ENCODE measurements around the gene FASLG.
A peak's percentile ranks its signal among the peaks of the same experiment; 100 is the strongest.

FASLG gene

DNA sequence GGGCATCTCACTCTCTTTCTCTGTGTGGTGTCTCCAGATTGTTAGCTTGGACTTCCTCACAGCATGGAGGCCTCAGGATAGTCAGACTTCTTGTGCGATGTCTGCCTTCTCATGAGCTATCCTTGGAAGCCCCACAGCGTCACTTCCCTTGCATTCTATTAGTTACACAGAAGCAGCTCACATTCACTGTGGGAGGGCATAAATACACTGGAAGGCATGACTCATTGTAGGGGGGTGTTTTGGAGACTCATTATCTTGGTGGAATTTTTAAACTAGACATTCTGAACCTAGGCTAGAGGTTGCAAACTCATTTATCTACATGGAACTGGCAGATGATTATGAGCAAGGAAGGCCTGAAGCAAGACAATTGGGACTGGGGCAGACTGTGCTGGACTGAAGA, 21.4 kb upstream of the FASLG start:
- H3K4me3 Mint-ChIP-seq = peak overlapping the region; percentile 78
- DNase-seq (ENCODE audit: low spot score in 2 of 2) (no peak), ATAC-seq (peak; percentile 22)
- peak overlapping the region; percentile 100 for H3K27ac Mint-ChIP-seq
- H3K36me3 Mint-ChIP-seq = peaks cover 18% of the 10 kb centered on the region
- peaks cover 51% of the 10 kb centered on the region for H3K4me1 Mint-ChIP-seq
- H3K9me3 Mint-ChIP-seq = peaks cover 2% of the 10 kb centered on the region

DNA sequence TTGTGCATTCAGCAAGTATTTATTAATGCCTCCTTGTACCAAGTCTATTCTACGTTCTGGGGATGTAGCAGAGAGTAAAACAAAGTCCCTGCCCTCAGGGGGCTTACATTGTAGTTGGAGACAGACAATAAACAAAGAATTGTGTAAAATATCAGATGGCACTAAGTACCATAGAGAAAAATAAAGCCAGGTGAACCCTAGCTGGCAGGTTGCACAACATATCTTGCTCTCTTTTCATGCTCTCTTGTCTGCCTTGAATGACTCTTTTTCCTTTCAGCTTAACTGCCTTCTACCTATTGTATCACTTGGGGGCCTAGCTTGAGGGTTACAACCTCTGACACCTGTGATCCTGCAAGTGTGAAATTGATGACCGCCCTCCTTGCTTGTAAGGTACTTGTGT, 20.7 kb upstream of the FASLG start:
- ATAC-seq (no peak), DNase-seq (ENCODE audit: low spot score in 2 of 2) (no peak)
- peak overlapping the region; percentile 78 for H3K4me3 Mint-ChIP-seq
- H3K36me3 Mint-ChIP-seq = peaks cover 18% of the 10 kb centered on the region
- peak overlapping the region; percentile 100 for H3K27ac Mint-ChIP-seq
- H3K4me1 Mint-ChIP-seq = peaks cover 56% of the 10 kb centered on the region
- peaks cover 2% of the 10 kb centered on the region for H3K9me3 Mint-ChIP-seq

DNA sequence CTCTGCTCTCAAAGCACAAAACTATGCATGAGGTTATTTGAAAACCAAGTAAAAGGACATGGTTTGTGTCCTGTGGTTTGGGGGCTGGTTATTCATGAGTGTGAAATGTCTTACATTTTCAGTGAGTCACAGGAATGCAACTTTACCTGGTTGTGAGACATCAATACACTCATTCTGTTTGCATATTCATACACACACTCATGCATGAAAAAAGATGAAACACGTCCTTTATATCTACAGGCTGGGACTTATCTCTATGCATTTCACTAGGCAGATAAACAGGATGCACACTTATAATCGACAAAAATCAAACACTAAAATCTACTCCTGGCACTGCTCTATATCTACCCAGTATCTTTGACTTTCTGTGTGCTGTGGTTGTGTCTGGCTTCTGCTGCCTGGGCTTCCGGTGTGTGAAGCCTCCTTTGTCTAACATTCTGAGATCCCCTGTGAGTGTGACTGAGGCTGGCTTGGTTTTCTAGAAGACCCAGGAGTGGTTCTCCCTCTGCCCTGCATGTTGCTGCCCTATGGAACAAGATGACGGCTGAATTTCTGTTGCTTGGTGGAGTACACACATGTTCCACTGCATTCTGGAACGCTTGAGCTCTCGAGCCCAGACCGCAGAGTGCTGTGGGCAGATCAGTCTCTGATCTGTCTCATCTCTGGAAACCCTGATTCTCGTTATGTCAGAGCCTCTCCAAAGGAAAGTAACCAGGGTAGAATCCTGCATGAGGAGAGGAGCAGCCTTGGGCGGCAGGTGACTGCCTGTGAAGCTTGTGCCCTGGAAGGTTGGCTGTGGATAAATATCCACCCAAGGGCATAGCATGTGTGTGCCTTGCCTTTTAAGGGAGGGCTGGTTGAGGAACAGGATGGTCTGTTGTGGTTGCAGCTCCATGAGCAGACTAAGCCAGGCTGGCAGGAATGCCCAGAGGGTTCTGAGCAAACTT, 19.7 kb upstream of the FASLG start:
- Mint-ChIP-seq H3K4me3 (peak overlapping the region; percentile 78), H3K4me1 (peaks cover 65% of the 10 kb centered on the region), H3K27ac (peak overlapping the region; percentile 100), H3K9me3 (peaks cover 2% of the 10 kb centered on the region), H3K36me3 (peaks cover 18% of the 10 kb centered on the region)
- ATAC-seq (peak; percentile 91), DNase-seq (ENCODE audit: low spot score in 2 of 2) (peak; percentile 55 to 90)

DNA sequence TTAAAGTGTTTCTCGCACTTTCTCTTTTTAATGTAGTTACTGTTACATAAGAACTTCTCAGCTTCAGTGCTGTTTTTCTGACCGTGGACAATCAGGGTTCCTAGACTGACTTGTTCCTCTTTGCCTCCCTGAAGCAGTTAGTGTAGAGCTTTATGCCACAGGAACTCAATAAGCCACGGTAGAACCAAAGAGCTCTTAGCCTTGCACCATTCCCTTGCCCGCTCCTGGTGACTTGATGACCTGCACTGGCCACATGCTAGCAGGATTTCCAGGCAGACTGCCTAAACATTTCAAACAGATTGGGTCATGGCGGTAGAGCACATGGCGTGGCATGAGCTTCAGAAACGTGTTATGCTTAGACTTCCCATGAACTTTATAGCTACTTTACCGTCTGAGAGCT, 18.8 kb upstream of the FASLG start:
- Mint-ChIP-seq H3K4me3 (peak overlapping the region; percentile 78), H3K27ac (peak overlapping the region; percentile 100), H3K4me1 (peaks cover 75% of the 10 kb centered on the region), H3K36me3 (peaks cover 18% of the 10 kb centered on the region), H3K9me3 (peaks cover 2% of the 10 kb centered on the region)
- ATAC-seq (no peak), DNase-seq (ENCODE audit: low spot score in 2 of 2) (no peak)

DNA sequence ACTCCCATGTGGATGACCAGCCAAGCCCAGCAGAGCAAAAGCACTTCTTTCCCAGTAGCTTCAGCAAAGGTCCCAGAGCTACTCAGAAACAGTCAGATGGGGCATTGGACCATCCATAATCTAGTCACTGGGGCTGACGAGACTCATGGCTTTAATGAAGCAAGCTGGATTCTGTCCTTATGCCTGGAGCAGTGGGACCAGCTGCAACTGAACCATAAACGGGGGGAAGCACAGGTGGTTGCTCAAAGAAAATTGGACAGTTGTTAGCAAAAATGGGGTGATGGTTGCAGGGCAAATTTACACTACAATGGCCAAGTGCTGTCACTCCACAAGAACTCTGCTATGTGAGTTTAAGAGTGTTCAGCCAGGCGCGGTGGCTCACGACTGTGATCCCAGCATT, 17.4 kb upstream of the FASLG start:
- peaks cover 28% of the 10 kb centered on the region for H3K36me3 Mint-ChIP-seq
- no peak overlapping the region for H3K27ac Mint-ChIP-seq
- H3K9me3 Mint-ChIP-seq = peaks cover 2% of the 10 kb centered on the region
- H3K4me3 Mint-ChIP-seq = no peak overlapping the region
- no peak for ATAC-seq
- peaks cover 89% of the 10 kb centered on the region for H3K4me1 Mint-ChIP-seq
- DNase-seq (ENCODE audit: low spot score in 2 of 2) = no peak

DNA sequence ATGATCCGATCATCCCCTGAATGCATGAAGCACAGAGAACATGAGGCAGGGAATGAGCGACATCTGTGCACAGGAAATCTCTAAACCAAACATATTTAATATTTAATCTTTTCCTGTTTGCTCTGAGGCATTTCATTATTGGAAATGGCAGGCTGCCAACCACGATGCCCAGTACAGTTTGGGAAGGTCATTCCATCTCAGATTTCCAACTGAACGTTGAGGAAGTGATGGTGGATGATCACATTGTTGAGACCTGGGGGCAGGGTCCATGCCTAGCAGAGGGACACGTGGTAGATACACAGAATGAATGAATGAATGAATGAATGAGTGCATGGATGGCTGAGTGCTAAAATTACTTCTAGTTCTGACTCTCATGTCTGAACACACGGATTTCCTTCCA, 15.9 kb upstream of the FASLG start:
- DNase-seq (ENCODE audit: low spot score in 2 of 2) = no peak
- Mint-ChIP-seq H3K36me3 (peaks cover 28% of the 10 kb centered on the region), H3K27ac (no peak overlapping the region), H3K4me1 (peaks cover 89% of the 10 kb centered on the region), H3K4me3 (peak overlapping the region; percentile 25), H3K9me3 (no peaks in the 10 kb centered on the region)
- no peak for ATAC-seq

DNA sequence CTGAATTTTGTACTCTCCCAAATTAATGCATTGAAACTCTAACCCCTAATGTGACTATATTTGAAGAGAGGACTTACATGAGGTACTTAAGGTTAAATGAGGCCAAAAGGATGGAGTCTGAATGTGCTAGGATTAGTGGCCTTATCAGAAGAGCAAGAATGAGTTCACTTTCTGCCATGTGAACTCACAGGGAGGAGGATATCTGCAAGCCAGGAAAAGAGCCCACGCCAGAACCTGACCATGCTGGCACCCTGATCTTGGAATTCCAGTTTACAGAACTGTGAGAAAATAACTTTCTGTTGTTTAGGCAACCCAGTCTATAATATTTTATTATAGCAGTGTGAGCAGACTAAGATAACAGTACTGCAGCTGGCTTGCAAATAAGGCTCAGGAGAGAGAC, 12.2 kb upstream of the FASLG start:
- Mint-ChIP-seq H3K4me3 (peak overlapping the region; percentile 23), H3K27ac (peak overlapping the region; percentile 41)
- ATAC-seq = no peak

DNA sequence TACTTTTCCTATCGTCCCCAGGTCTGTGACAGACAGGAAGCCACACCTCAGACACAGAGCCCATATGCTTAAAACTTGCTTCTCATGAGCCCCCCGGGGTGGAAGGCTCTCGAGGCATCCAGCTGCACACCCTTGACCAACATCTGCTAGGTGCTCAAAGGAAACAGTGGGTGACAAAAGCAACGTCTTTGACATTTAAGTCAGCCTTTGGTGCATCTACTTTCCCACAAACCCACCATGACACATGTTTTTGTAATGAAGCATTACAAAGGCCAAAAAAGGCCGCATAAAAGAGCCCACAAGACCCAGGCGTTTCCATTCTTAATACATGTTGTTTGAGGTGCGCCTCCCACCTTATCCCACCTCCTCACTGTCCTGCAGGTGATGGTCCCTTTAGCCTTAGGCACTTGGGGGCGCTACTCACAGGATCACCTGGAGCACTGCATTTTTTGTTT, 11.8 kb upstream of the FASLG start:
- H3K36me3 Mint-ChIP-seq = peaks cover 17% of the 10 kb centered on the region
- H3K4me3 Mint-ChIP-seq = peak overlapping the region; percentile 23
- H3K9me3 Mint-ChIP-seq = no peaks in the 10 kb centered on the region
- peak overlapping the region; percentile 41 for H3K27ac Mint-ChIP-seq
- DNase-seq (ENCODE audit: low spot score in 2 of 2) (peak in 1 of 2 donors; percentile 72), ATAC-seq (peak; percentile 78)
- peaks cover 56% of the 10 kb centered on the region for H3K4me1 Mint-ChIP-seq

More for the DNA sequence above, 12.2 kb upstream of the FASLG start:
- no peak for DNase-seq (ENCODE audit: low spot score in 2 of 2)
- peaks cover 56% of the 10 kb centered on the region for H3K4me1 Mint-ChIP-seq
- H3K9me3 Mint-ChIP-seq = no peaks in the 10 kb centered on the region
- peaks cover 17% of the 10 kb centered on the region for H3K36me3 Mint-ChIP-seq

DNA sequence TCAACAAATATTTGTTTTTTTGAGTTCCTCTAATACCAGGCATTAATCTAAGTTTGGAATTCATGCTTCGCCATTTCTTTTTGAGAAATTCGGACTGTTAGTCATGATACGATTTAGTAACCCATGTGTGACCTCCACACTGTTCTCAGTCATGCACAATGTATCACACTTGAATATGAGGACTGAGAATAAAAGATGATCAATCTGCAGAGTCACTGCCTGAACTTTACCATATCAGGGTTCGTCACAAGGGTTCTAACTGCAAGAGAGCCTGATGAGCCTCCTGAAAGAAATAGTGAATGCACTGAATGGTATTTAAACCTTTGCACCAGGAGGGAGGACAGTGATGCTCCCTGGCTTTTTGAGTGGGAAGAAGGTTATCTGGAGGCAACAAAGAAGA, 10.9 kb upstream of the FASLG start:
- H3K9me3 Mint-ChIP-seq = no peaks in the 10 kb centered on the region
- peak overlapping the region; percentile 23 for H3K4me3 Mint-ChIP-seq
- ATAC-seq (peak; percentile 67), DNase-seq (ENCODE audit: low spot score in 2 of 2) (no peak)
- H3K4me1 Mint-ChIP-seq = peaks cover 53% of the 10 kb centered on the region
- peaks cover 17% of the 10 kb centered on the region for H3K36me3 Mint-ChIP-seq
- H3K27ac Mint-ChIP-seq = peak overlapping the region; percentile 41

DNA sequence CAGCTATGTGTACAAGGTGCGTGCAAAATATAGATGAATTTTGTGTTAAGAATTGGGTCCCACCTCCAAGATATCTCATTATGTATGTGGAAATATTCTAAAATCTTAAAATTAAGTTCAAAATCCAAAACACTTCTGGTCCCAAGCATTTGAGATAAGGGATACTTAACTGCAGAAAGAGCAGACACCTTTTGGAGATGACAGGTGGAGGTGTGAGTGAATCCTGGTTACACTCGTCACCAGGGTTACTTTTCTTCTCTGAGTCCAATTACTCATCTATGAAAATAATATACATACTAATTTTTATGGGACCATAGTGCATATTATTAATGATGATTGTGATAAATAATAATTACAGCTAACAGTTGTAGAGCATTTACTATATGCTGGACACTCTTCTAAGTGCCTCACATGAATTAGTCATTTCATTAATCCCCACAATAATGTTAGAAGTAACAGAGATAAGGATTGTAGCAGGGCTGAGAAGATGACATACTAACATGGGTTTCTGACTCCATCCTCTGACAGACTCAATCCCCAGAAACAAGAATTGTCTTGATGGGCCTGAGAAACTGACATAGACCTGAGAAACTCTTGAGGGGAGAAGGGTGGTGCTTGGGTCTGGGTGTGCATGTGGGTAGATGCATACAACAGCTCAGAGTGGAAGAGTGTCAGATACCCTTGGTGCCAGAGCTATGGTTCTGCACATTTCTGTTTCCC, 8.3 kb upstream of the FASLG start:
- H3K4me1 Mint-ChIP-seq = peaks cover 45% of the 10 kb centered on the region
- H3K27ac Mint-ChIP-seq = peak overlapping the region; percentile 26

DNA sequence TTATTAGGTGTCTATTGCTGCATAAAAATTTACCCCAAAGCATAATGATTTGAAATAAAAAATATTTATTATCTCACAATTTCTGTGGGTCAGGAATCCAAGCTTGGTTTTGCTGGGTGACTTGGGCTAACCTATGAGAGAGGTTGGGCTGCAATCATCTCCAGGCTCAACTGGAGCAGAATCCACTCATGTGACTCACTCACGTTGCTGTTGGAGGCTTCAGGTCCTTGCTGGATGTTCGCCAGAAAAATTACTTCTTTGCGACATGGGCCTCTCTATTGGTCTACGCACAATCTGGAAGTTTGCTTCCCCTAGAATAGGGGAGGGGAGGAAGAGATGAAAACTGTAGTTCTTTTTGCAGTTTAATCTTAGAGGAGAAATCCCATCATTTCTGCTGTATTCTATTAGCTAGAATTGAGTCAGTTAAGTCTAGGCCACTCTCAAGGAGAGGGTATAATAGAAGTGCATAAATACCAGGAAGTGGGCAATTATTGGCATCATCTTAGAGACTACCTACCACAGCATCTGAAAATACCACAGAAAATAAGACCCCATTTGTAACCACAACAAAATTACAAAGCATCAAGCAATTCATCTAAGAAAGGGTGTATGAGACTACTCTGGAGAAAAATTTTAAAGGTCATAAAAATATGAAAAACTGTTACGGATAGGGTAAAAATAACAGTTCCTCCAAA, 5.7 kb upstream of the FASLG start:
- Mint-ChIP-seq H3K4me3 (no peak overlapping the region), H3K4me1 (peaks cover 33% of the 10 kb centered on the region), H3K9me3 (peaks cover 3% of the 10 kb centered on the region), H3K36me3 (no peaks in the 10 kb centered on the region), H3K27ac (no peak overlapping the region)
- DNase-seq (ENCODE audit: low spot score in 2 of 2) = no peak
- ATAC-seq = no peak

More for the DNA sequence above, 8.3 kb upstream of the FASLG start:
- H3K36me3 Mint-ChIP-seq = peaks cover 16% of the 10 kb centered on the region
- no peak overlapping the region for H3K4me3 Mint-ChIP-seq
- DNase-seq (ENCODE audit: low spot score in 2 of 2) (no peak), ATAC-seq (peak; percentile 81)
- H3K9me3 Mint-ChIP-seq = peaks cover 3% of the 10 kb centered on the region

DNA sequence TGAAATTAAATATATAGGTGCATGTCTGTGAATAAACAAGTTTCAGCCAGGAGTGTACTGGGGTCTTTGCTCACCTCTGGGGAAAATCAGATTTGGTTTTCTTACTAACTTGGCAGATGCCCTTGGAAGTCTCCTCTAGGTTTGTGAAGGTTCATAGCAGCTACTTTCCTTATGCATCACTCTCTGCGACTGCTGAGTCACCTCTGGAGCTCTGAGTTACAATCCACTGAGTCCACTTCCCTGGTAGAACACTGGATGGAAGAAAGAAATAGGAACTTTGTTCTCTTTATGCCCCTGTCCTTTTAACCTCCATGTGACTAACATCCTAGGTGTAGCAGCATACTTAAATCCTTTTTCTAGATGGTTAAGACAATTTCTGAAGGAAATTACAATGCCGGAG, 4.4 kb upstream of the FASLG start:
- DNase-seq (ENCODE audit: low spot score in 2 of 2) = no peak
- H3K36me3 Mint-ChIP-seq = peaks cover 11% of the 10 kb centered on the region
- H3K9me3 Mint-ChIP-seq = peaks cover 3% of the 10 kb centered on the region
- peak; percentile 51 for ATAC-seq
- no peak overlapping the region for H3K4me3 Mint-ChIP-seq
- peak overlapping the region; percentile 23 for H3K27ac Mint-ChIP-seq
- H3K4me1 Mint-ChIP-seq = peaks cover 40% of the 10 kb centered on the region

DNA sequence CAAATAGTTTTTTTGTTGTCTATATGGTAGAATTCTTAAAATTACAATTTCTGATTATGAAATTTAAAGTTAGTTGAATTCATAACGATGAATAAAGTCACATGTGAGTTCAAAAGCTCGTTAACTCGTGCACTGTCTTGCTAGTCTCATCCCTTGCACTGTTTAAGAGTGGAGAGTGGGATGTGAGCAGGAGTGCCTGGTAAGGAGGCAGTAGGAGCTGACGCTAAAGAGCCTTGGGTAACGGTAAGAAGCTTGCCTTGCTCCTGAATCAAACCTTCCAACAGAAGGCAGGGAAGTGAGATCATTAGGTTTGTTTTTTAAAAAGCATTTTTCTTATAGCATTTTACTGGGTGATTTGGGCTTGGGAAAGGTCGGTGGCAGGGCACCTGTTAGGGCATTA, 2.3 kb upstream of the FASLG start:
- Mint-ChIP-seq H3K4me3 (no peak overlapping the region), H3K9me3 (peaks cover 3% of the 10 kb centered on the region), H3K36me3 (peaks cover 31% of the 10 kb centered on the region), H3K27ac (no peak overlapping the region), H3K4me1 (peaks cover 55% of the 10 kb centered on the region)
- DNase-seq (ENCODE audit: low spot score in 2 of 2) (no peak), ATAC-seq (no peak)

DNA sequence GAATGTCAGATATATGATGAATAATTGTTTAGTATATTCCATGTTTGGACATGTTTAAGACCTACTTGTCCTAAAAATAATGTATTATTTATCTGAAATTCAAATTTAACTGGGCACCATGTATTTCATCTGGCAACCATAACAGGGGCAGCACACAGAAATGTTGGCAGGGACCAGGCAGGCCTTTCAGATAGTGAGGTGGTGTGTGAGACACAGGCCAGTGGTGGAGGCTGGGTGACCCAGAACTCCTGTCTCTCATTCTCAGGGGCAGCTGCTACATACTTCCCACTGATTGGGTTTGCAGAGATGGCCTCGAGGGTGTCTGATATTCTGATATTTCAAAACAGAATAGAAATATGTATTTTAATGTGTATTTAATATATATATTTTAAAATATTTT, 1.3 kb upstream of the FASLG start:
- DNase-seq (ENCODE audit: low spot score in 2 of 2) (no peak), ATAC-seq (no peak)
- Mint-ChIP-seq H3K36me3 (peaks cover 41% of the 10 kb centered on the region), H3K9me3 (peaks cover 3% of the 10 kb centered on the region), H3K4me1 (peaks cover 62% of the 10 kb centered on the region), H3K4me3 (no peak overlapping the region), H3K27ac (no peak overlapping the region)

DNA sequence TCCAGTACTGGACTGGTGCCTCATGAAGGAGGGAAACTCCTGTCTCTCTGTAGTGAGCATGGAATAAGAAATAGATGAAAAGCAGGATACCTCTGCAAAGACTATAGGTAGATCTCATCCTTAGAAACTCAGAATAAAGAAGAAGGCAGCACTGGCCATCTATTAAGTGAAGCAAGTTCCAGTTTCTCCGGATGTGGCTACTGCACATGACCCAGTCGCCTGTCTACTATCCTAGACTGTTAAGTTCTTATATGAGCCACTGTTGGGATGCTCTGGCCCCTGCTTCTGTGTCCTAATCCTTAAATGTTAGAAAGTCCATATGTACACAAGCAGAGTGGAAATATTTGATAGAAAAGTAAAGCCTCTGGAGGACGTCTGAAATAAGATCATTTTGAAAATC, 2.2 kb downstream of the FASLG start:
- H3K9me3 Mint-ChIP-seq = no peaks in the 10 kb centered on the region
- DNase-seq (ENCODE audit: low spot score in 2 of 2) = no peak
- ATAC-seq = no peak
- peaks cover 76% of the 10 kb centered on the region for H3K36me3 Mint-ChIP-seq
- peaks cover 69% of the 10 kb centered on the region for H3K4me1 Mint-ChIP-seq
- peak overlapping the region; percentile 97 for H3K27ac Mint-ChIP-seq
- H3K4me3 Mint-ChIP-seq = peak overlapping the region; percentile 83
